ENCODE results near the gene FALEC. TPM values are rescaled to one million over a fixed set of nuclear protein-coding genes. Genes with fewer than 3 reads are reported as not detected.

The FALEC gene
- total and polyA plus RNA-seq, 9 of the 15 experiments (the other 6 are each of a cell fraction or from before 2014, with no cell fraction given) = 0.15 to 1.8 (median 0.53) TPM; not detected in 5

- TF ChIP-seq RNF219 (CRISPR knock-in tag; IDR thresholded peaks at IDR 0.05) (no peak), THRA (IDR thresholded peaks at IDR 0.05) (no peak), EZH2 (IDR thresholded peaks at IDR 0.05; ENCODE audit: borderline replicate concordance, low read depth, low read length) (no peak), FOXP4 (CRISPR knock-in tag; IDR thresholded peaks at IDR 0.05; ENCODE audit: borderline replicate concordance) (0 out of 2 replicates have a peak, but pooled peaks have one; percentile 14), ZBTB2 (IDR thresholded peaks at IDR 0.05) (no peak), FOXO4 (CRISPR knock-in tag; IDR thresholded peaks at IDR 0.05) (no peak), RBM39 (optimal IDR thresholded peaks at IDR 0.05; ENCODE audit: low read depth, low read length) (no peak), EGR1 (conservative IDR thresholded peaks at IDR 0.05) (no peak), EP400 (IDR thresholded peaks at IDR 0.05) (peak; percentile 67), ESRRA (IDR thresholded peaks at IDR 0.05; ENCODE audit: borderline replicate concordance, low read depth) (0 out of 2 replicates have a peak, but pooled peaks have one; percentile 17), ZNF121 (CRISPR knock-in tag; conservative IDR thresholded peaks at IDR 0.05) (no peak; the same call in 1 of the 2 replicates), E2F1 (CRISPR knock-in tag; IDR thresholded peaks at IDR 0.05) (no peak), KAT2B (IDR thresholded peaks at IDR 0.05; ENCODE audit: low read depth, low read length) (no peak), ZNF449 (CRISPR knock-in tag; IDR thresholded peaks at IDR 0.05) (no peak), ZC3H11A (IDR thresholded peaks at IDR 0.05; ENCODE audit: low read depth, low read length) (no peak)
Measured at GRCh38 chr1:150579110-150579944, 63.8 kb downstream of the FALEC start, which contains the start of gene MCL1 (continued).

Measured in K562 (cell line).